PFSK-1 (cell line): ENCODE measurements around the gene TBC1D8.

ENCODE experiments used
- FOXP2 ChIP-seq: optimal IDR thresholded peaks from 2 replicates; pipeline ENCODE3; 2011; ENCODE audit warnings: borderline replicate concordance, control low read depth, inconsistent platforms; ENCODE audit not compliant: insufficient read depth; ENCODE audit errors: extremely low read length, extremely low read depth
- POLR2AphosphoS5 ChIP-seq: IDR thresholded peaks from 2 replicates; pipeline ENCODE4 v1.6.1; 2012; ENCODE audit warnings: low read depth, mild to moderate bottlenecking, control low read depth, low read length, moderate library complexity
- SIN3A ChIP-seq: IDR thresholded peaks from 2 replicates; pipeline ENCODE4 v1.6.1; 2012; ENCODE audit warnings: mild to moderate bottlenecking, low read length, moderate library complexity, borderline replicate concordance; ENCODE audit not compliant: insufficient read depth
- TAF1 ChIP-seq: IDR thresholded peaks from 2 replicates; pipeline ENCODE4 v1.6.1; 2012; ENCODE audit warnings: low read length, control low read depth, borderline replicate concordance; ENCODE audit not compliant: insufficient read depth
- TF ChIP-seq, protein P1 (sequence below), 2 experiments: IDR thresholded peaks; 2 replicates each; pipeline versions ENCODE4 v1.6.1 to v1.8.0; 2011 to 2012; ENCODE audit warnings: low read depth in 2 of 2, low read length in 2 of 2, control low read depth in 1 of 2, inconsistent platforms in 1 of 2, mild to moderate bottlenecking in 1 of 2, moderate library complexity in 1 of 2; ENCODE audit not compliant: insufficient read depth in 1 of 2

DNA sequence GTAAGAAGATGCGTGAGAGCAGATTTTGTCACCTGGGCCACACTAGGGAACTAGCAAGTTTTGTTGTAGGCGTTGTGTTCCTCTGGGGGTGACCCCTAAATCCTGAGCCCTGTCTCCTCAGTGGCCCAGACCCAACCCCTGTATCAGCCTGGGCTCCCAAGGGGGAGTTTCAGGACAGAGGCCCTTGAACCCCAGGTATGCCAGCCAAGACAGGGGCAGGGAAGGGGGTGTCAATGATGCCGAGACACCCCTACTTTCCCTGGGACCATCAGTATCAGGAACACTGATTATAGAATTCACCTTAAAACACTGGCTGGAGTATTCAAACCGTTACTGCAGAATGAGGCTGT lies 188.2 kb downstream of the TBC1D8 start:
- TF ChIP-seq, protein P1, sequence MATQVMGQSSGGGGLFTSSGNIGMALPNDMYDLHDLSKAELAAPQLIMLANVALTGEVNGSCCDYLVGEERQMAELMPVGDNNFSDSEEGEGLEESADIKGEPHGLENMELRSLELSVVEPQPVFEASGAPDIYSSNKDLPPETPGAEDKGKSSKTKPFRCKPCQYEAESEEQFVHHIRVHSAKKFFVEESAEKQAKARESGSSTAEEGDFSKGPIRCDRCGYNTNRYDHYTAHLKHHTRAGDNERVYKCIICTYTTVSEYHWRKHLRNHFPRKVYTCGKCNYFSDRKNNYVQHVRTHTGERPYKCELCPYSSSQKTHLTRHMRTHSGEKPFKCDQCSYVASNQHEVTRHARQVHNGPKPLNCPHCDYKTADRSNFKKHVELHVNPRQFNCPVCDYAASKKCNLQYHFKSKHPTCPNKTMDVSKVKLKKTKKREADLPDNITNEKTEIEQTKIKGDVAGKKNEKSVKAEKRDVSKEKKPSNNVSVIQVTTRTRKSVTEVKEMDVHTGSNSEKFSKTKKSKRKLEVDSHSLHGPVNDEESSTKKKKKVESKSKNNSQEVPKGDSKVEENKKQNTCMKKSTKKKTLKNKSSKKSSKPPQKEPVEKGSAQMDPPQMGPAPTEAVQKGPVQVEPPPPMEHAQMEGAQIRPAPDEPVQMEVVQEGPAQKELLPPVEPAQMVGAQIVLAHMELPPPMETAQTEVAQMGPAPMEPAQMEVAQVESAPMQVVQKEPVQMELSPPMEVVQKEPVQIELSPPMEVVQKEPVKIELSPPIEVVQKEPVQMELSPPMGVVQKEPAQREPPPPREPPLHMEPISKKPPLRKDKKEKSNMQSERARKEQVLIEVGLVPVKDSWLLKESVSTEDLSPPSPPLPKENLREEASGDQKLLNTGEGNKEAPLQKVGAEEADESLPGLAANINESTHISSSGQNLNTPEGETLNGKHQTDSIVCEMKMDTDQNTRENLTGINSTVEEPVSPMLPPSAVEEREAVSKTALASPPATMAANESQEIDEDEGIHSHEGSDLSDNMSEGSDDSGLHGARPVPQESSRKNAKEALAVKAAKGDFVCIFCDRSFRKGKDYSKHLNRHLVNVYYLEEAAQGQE (IDR thresholded peaks at IDR 0.05; ENCODE audit: insufficient read depth in 1 of 2, low read depth in 2 of 2, low read length in 2 of 2): no peak
- TF ChIP-seq POLR2AphosphoS5 (no peak), SIN3A (no peak), TAF1 (no peak), FOXP2 (no peak)
